Measurements from ENCODE around the gene ADAMTS5. TPM values are rescaled to one million over a fixed set of nuclear protein-coding genes. Genes with fewer than 3 reads are reported as not detected.

The ADAMTS5 gene
- total RNA-seq, 6 experiments from 2014 or later: 5.5 to 13.7 (median 6.7) TPM

- no peaks in the 10 kb centered on the region for H3K9me3 Mint-ChIP-seq
- H3K36me3 Mint-ChIP-seq (ENCODE audit: low read depth): no peaks in the 10 kb centered on the region
- TF ChIP-seq, protein P1, sequence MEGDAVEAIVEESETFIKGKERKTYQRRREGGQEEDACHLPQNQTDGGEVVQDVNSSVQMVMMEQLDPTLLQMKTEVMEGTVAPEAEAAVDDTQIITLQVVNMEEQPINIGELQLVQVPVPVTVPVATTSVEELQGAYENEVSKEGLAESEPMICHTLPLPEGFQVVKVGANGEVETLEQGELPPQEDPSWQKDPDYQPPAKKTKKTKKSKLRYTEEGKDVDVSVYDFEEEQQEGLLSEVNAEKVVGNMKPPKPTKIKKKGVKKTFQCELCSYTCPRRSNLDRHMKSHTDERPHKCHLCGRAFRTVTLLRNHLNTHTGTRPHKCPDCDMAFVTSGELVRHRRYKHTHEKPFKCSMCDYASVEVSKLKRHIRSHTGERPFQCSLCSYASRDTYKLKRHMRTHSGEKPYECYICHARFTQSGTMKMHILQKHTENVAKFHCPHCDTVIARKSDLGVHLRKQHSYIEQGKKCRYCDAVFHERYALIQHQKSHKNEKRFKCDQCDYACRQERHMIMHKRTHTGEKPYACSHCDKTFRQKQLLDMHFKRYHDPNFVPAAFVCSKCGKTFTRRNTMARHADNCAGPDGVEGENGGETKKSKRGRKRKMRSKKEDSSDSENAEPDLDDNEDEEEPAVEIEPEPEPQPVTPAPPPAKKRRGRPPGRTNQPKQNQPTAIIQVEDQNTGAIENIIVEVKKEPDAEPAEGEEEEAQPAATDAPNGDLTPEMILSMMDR (IDR thresholded peaks at IDR 0.05): no peak
- H3K4me1 Mint-ChIP-seq (ENCODE audit: low read depth): peaks cover 20% of the 10 kb centered on the region
- H3K27me3 Mint-ChIP-seq (ENCODE audit: insufficient read depth): peaks cover 2% of the 10 kb centered on the region
- no peak overlapping the region for H3K27ac Mint-ChIP-seq
- no peak for DNase-seq
- H3K4me3 Mint-ChIP-seq: no peak overlapping the region
Measured at GRCh38 chr21:26973226-26973625, 6.3 kb upstream of the ADAMTS5 start.

- H3K4me1 Mint-ChIP-seq (ENCODE audit: low read depth): peaks cover 15% of the 10 kb centered on the region
- TF ChIP-seq, protein P1 (IDR thresholded peaks at IDR 0.05): no peak
- H3K36me3 Mint-ChIP-seq (ENCODE audit: low read depth): no peaks in the 10 kb centered on the region
- H3K27ac Mint-ChIP-seq: no peak overlapping the region
- no peak for DNase-seq
- H3K27me3 Mint-ChIP-seq (ENCODE audit: insufficient read depth): peaks cover 5% of the 10 kb centered on the region
- no peak overlapping the region for H3K4me3 Mint-ChIP-seq
- H3K9me3 Mint-ChIP-seq: no peaks in the 10 kb centered on the region
Measured at GRCh38 chr21:26972192-26972591, 5.3 kb upstream of the ADAMTS5 start.

DNA sequence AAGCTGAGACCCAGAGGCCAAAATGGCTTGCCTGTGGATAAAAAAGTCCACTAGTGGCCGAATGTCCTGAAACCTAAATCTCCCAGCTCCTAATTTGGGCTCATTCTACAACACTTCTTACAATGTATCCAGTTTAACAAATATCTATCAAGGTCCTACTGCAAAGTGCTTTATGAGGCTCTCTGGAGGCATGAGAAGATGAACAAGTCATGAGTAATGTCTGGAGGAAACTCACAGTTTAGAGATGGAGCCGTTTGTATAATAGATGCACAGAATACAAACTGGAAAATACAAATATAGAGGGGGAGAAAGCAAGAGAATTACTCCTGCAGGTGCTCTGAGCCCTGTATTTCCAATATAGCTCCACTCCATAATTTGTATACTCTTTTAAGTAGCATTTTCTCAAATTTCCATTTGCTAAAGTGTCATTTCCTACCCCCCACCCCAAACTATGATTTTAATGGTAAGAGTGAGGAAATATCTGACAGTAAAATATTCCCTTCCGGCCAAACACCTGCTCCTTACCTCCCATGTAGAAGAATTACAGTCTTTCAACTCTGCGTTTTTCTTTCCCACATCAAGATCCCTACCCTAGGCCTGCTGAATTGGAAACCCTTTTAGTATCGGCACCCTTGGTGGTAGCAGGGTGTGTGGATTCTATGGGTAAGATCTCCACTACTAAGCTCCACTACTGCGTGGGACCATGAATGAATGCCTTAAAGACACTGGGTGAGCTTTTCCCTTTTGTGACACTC lies 3.3 kb upstream of the ADAMTS5 start:
- TF ChIP-seq, protein P1 (IDR thresholded peaks at IDR 0.05): no peak
- Mint-ChIP-seq H3K27ac (no peak overlapping the region), H3K4me1 (ENCODE audit: low read depth) (peaks cover 16% of the 10 kb centered on the region), H3K36me3 (ENCODE audit: low read depth) (no peaks in the 10 kb centered on the region), H3K9me3 (no peaks in the 10 kb centered on the region), H3K4me3 (no peak overlapping the region), H3K27me3 (ENCODE audit: insufficient read depth) (peaks cover 5% of the 10 kb centered on the region)
- no peak for DNase-seq

DNA sequence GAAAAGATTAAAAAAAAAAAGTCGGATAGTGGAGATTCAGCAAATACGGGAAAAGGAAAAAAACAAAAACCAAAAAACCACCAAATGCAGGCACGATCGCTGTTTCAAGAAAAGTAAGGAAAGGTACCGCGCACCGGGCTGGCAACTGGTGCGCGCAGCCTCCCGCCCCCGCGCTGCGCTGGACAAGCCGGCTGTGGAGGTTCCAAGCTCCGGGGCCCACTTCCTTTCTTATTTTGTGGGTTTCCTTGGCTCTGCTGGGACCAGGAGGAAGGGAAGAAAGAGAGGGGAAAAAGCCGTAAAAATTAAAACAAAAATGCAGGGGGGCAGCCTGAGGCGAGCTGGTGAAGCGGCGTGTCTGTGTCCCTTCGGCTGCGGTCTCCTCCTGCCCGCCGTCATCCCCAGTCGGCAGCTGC lies 233 bp downstream of the ADAMTS5 start:
- peak overlapping the region; percentile 92 for H3K4me3 Mint-ChIP-seq
- peaks cover 5% of the 10 kb centered on the region for H3K27me3 Mint-ChIP-seq (ENCODE audit: insufficient read depth)
- TF ChIP-seq, protein P1 (IDR thresholded peaks at IDR 0.05): no peak
- H3K4me1 Mint-ChIP-seq (ENCODE audit: low read depth): peaks cover 47% of the 10 kb centered on the region
- DNase-seq: no peak
- no peaks in the 10 kb centered on the region for H3K36me3 Mint-ChIP-seq (ENCODE audit: low read depth)
- H3K9me3 Mint-ChIP-seq: no peaks in the 10 kb centered on the region
- H3K27ac Mint-ChIP-seq: peak overlapping the region; percentile 87

DNA sequence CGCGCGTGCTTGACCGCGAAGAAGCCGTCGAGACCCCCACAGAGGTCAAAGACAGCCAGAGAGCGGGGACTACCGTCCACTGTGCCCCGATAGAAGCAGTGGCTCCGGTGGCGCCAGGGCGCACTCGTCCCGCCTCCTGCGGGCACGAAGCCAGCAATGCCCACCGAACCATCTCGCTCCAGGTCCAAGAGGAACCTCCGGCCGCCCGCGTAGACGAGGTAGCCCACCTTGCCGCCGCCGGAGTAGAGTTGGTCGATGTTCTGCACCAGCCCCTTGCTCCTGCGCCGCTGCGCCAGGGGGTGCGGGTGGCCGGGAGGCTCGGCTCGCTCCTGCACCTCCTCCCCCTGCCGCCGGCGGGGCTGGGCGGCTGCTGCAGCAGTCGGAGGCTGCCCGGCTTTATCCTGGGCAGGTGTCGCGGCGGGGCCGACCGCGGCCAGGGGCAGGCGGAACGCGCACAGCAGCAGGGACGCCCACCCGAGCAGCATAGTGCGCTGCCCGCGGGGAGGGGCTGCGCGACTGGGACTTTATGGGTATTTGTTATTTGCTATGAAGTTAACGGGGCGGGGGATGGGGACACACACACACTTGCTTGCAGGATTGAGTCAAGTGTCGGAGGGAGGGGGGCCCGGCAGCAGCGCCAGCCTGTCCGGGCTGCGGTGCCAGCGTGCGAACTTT lies 844 bp downstream of the ADAMTS5 start:
- peak overlapping the region; percentile 92 for H3K4me3 Mint-ChIP-seq
- no peaks in the 10 kb centered on the region for H3K9me3 Mint-ChIP-seq
- peaks cover 48% of the 10 kb centered on the region for H3K4me1 Mint-ChIP-seq (ENCODE audit: low read depth)
- H3K27me3 Mint-ChIP-seq (ENCODE audit: insufficient read depth): peaks cover 6% of the 10 kb centered on the region
- no peak for DNase-seq
- TF ChIP-seq, protein P1 (IDR thresholded peaks at IDR 0.05): no peak
- no peaks in the 10 kb centered on the region for H3K36me3 Mint-ChIP-seq (ENCODE audit: low read depth)
- peak overlapping the region; percentile 87; the same call in 1 of the 2 replicates for H3K27ac Mint-ChIP-seq
